ENCODE data around the gene INF2.

INF2 gene

DNA sequence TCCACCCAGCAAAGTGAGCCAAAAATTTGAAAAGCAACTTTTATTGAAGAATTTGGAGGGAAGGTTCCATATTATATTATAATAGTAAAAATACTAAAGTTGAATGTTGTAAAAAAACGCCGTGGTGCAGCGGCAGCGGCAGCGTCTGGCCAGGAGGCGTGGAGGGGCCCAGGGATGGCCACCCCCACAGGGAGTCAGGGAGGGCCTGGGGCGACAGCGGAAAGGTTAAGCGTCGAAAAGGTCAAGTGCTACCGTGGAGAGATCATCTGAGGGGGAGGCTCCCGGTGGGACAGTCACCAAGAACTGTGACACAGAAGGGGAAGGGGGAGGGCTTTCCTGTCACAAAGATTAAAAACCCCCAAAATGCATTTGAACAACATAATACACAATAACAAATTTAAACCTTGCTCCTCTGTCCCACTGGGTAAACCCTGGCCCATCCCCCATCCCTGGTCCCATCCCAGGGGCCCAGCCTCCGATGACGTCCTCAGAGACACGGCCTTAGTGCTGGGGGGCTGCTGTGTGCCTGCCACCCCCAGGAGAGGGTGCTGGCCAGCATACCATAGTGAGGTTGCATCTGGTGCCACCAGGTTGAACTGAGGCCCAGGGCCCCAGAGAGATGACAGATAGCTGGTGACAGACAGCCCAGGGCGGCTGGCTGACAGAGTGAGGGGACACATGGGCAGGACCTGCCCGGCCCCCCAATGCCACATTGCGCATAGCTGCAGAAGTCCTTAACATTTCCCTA, 80.1 kb downstream of the INF2 start:
- Histone ChIP-seq H3K36me3 (ENCODE audit: control insufficient read depth, insufficient read depth, low read length, severe bottlenecking) (peaks cover 32% of the 10 kb centered on the region), H3K4me3 (ENCODE audit: low read length) (no peak overlapping the region), H3K4me1 (ENCODE audit: control insufficient read depth, insufficient read depth, low read length) (peaks cover 6% of the 10 kb centered on the region), H3K27me3 (replicated peaks; ENCODE audit: control insufficient read depth, insufficient read depth, low read length) (no peaks in the 10 kb centered on the region), H3K9ac (ENCODE audit: low read length) (no peak overlapping the region), H3K9me3 (ENCODE audit: control insufficient read depth, low read length) (peaks cover 7% of the 10 kb centered on the region)
- DNase-seq (ENCODE audit: low read depth): no peak

- peaks cover 33% of the 10 kb centered on the region for H3K36me3 ChIP-seq (ENCODE audit: control insufficient read depth, insufficient read depth, low read length, severe bottlenecking)
- no peaks in the 10 kb centered on the region for H3K27me3 ChIP-seq (replicated peaks; ENCODE audit: control insufficient read depth, insufficient read depth, low read length)
- peaks cover 7% of the 10 kb centered on the region for H3K9me3 ChIP-seq (ENCODE audit: control insufficient read depth, low read length)
- H3K4me1 ChIP-seq (ENCODE audit: control insufficient read depth, insufficient read depth, low read length): peaks cover 6% of the 10 kb centered on the region
- no peak for DNase-seq (ENCODE audit: low read depth)
- H3K4me3 ChIP-seq (ENCODE audit: low read length): no peak overlapping the region
- H3K9ac ChIP-seq (ENCODE audit: low read length): no peak overlapping the region
These were observed 80.7 kb downstream of the INF2 start for GRCh38 chr14:104770072-104770579.

DNA sequence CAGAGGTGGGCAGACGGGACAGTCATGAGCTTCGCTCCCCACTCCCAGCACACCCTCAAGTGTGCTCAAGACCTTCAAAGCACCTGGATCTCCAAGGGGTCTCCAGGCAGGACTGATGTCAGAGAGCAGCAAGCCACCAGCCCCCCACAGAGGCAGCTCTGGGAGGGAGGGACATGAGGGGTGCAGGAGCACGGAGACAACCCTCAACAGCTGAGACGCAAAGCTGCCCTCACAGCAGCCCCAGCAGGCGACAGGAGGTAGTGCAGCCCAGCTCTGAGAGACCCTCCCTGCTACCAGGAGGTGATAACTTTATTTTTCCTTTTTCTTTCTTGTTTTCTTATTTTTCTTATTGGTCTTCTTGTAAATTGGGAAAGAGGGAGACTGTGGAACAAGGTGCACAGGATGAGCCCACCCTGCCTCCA, 81.4 kb downstream of the INF2 start:
- no peak for DNase-seq (ENCODE audit: low read depth)
- no peaks in the 10 kb centered on the region for H3K27me3 ChIP-seq (replicated peaks; ENCODE audit: control insufficient read depth, insufficient read depth, low read length)
- peaks cover 6% of the 10 kb centered on the region for H3K9me3 ChIP-seq (ENCODE audit: control insufficient read depth, low read length)
- no peak overlapping the region for H3K9ac ChIP-seq (ENCODE audit: low read length)
- H3K4me3 ChIP-seq (ENCODE audit: low read length): no peak overlapping the region
- H3K36me3 ChIP-seq (ENCODE audit: control insufficient read depth, insufficient read depth, low read length, severe bottlenecking): peaks cover 40% of the 10 kb centered on the region
- peaks cover 6% of the 10 kb centered on the region for H3K4me1 ChIP-seq (ENCODE audit: control insufficient read depth, insufficient read depth, low read length)

- Histone ChIP-seq H3K4me1 (ENCODE audit: control insufficient read depth, insufficient read depth, low read length) (peaks cover 6% of the 10 kb centered on the region), H3K27me3 (replicated peaks; ENCODE audit: control insufficient read depth, insufficient read depth, low read length) (no peaks in the 10 kb centered on the region), H3K36me3 (ENCODE audit: control insufficient read depth, insufficient read depth, low read length, severe bottlenecking) (peaks cover 41% of the 10 kb centered on the region), H3K9ac (ENCODE audit: low read length) (no peak overlapping the region), H3K4me3 (ENCODE audit: low read length) (no peak overlapping the region), H3K9me3 (ENCODE audit: control insufficient read depth, low read length) (peaks cover under 1% of the 10 kb centered on the region)
- DNase-seq (ENCODE audit: low read depth): no peak
These were observed 82.0 kb downstream of the INF2 start for GRCh38 chr14:104771374-104771773.
